Amniotic epithelial cell (primary cell): ENCODE data around the gene RAB40C.

Experiments used
- DNase-seq: peaks from one replicate; pipeline ENCODE4 v3.0.0-alpha.2; 2010; ENCODE audit warnings: low read depth

The RAB40C gene

GRCh38 chr16:617855-618254 lies 28.0 kb downstream of the RAB40C start:
- DNase-seq, result no peak

- no peak for DNase-seq
These were observed 29.7 kb downstream of the RAB40C start for GRCh38 chr16:619476-620100.

GRCh38 chr16:620700-621525 lies 31.0 kb downstream of the RAB40C start:
- DNase-seq, result no peak

DNA sequence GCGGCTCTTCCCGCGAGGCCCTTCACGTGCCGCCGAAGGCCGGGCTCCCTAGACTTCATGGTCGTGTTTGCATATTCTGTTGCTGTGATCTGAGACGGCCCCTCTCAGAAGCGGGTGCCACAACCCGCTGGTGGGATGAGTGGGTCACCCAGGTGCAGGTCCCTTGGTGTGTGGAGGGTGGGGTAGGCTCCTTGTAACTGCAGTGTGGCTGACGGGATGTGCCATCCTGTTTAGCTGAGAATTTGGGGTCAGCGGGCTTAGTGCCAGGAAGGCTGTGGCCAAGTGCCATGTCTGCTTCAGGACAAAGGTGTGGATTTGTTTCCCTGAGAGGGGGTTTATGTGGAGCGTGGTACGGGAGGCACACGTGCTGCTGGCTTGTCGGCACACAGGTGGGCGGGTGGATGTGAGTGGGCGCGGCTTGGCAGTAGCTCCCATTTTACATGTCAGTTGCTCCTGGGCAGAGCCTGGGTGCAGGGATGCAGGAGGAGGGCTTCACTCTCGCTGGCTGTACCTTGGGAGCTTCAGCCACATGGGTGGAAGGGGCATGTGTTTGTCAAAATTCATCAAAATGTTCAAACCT lies 31.8 kb downstream of the RAB40C start:
- DNase-seq, result no peak

DNA sequence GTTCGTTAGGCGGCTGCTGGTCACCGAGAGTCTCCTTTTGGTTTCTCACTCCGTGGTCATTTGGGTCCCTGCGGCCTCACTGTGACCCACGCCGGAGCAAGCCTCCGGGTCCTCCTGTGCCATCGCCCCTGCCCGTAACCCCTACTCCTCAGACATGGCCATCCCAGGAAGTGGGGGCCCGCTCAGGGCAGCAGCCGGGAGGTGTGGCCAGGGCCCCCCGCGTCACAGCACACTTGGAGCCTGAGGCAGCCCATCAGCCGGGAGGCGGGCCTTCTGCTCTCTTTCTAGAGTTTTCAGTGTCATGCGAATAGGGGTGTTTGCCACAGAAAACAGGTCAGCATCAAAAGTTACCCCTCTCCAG lies 33.0 kb downstream of the RAB40C start:
- no peak for DNase-seq

DNA sequence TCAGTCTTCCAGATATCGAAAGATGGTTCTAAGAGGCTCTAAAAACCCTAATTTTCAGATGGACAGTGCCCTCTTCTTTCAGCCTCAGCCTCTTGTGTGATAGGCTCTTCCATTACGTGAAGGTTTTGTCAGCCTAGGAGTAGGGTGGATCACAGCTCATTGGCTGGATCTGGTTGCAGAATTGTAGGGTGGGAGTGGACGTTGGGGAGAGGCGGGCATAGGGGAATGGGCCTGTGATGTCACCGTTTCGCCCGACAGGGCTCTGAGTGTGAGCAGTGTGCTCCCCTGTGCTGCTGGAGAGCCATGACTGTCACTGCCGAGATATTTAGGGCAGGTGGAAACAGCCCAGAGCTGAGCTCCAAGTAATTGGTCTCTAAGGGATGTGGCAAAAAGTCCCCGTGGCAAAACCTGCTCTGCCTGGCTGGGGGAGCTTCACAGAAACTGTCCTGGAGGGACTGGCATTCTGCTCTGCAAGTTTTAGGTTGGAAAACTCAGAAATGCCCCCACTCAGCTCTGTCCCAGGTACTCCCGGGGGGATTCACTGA lies 34.7 kb downstream of the RAB40C start:
- DNase-seq, result no peak

DNA sequence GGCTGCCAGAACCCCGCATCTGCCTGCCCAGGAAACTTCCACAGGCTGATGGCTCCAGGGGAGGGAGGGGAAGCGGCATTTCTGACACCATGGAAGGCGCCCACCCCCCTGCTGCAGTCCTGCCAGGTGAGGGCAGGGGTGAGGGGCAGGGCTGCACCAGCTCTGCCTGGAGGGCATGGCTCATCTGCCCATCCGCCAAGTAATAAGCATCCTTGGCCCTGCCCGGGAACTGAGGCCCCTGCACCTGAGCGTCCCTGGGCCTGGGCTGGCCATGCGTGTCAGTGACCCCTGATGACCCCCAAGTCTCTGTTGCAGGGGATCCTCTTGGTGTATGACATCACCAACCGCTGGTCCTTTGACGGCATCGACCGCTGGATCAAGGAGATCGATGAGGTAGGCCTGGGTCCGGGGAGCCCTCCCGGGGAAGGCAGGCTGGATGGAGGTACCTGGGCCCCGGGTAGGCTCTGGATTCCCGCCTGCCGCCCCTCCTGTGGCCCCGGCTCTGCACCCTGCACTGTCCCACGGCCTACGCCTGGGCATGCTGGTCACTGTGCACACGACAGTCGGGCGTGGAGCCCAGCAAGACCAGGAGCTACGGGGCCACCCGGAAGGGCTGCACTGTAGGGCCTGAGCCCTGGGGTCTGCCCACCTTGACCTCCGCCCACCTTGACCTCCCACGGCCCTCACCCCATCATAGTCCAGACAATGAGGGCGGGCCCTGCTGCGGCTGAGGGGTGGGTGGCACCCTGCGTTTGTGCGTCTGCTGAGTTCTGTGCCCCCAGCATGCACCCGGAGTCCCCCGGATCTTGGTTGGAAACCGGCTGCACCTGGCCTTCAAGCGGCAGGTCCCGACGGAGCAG lies 35.5 kb downstream of the RAB40C start:
- DNase-seq, result no peak

DNA sequence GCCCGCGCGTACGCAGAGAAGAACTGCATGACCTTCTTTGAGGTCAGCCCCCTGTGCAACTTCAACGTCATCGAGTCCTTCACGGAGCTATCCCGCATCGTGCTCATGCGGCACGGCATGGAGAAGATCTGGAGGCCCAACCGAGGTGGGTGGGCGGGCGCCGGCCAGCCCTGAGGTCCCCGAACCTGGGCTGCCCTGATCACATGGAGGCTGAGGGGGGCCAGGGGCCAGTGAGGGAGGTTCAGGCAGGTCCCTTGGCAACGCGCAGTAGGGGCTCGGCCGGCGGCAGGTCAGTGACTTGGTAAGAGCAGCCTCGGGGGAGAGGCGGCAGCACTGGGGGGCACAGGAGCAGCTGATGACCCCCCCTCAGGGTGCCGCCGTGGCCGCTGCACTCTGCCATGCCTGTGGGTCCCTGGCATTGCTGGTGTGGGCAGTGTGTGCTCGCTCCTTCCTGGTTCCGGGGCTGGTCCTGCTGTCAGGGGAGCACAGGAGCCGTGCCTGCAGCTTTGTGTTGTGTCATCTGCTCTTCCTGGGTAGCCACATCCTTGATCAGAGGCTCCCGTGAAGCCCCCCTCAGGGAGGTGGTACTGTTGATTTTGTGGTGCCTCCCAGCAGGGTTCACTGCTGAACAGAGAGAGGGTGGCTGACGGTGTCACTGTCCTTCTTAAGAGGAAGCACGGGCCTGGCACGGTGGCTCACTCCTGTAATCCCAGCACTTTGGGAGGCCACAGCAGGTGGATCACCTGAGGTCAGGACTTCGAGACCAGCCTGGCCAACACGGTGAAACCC lies 36.3 kb downstream of the RAB40C start:
- no peak for DNase-seq

DNA sequence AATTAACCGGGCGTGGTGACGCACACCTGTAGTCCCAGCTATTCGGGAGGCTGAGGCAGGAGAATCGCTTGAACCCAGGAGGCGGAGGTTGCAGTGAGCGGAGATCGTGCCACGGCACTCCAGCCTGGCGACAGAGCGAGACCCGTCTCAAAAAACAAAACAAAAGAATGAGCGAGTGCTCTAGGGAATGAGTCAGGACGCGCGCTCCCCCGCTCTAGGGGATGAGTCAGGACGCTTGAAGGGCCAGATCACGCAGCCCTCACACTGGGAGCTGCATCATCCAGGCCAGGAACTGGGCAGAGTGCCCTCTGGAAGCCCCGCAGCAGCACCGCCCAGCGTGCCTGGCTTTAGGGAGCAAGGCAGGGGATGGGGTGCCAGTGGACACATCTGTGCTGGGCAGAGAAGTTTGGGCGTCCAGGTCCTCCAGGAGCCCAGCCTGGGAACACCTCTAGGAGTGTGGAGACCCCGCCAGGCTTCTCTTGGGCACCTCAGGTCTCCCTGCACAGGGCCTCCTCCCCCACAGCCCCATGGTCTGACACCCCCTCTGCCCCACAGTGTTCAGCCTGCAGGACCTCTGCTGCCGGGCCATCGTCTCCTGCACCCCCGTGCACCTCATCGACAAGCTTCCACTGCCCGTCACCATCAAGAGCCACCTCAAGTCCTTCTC lies 37.1 kb downstream of the RAB40C start:
- peak; percentile 95 for DNase-seq

DNA sequence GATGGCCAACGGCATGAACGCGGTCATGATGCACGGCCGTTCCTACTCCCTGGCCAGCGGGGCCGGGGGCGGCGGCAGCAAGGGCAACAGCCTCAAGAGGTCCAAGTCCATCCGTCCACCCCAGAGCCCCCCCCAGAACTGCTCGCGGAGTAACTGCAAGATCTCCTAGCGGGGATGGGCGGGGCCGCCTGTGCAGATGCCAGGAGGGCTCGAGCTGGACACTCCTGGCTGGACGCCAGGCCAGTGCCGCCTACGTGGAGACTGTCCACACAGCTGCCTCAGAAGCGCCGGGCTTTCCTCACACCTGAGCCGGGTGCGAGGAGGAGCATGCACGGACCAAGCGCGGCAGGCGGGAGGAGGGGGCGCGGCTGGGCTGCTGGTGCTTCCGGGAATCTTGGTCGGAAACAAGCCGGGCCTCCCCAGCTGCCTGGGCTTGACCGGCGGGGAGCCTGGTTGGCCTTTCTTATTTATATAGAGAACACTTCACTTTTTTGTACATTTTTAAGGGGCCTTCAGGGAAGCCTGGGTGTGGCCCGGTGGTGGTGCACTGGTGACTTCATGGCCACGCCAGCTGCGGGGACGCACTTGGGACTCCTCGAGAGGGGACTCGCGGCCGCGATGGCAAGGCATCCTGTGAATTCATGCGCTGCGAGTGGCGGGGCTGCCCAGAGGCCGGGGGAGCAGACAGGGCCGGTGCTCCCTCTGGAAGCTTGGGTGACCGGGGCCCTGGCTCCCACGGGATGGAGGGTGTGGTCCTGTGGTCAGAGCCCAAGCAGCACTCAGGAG lies 37.8 kb downstream of the RAB40C start:
- DNase-seq, result peak; percentile 25

DNA sequence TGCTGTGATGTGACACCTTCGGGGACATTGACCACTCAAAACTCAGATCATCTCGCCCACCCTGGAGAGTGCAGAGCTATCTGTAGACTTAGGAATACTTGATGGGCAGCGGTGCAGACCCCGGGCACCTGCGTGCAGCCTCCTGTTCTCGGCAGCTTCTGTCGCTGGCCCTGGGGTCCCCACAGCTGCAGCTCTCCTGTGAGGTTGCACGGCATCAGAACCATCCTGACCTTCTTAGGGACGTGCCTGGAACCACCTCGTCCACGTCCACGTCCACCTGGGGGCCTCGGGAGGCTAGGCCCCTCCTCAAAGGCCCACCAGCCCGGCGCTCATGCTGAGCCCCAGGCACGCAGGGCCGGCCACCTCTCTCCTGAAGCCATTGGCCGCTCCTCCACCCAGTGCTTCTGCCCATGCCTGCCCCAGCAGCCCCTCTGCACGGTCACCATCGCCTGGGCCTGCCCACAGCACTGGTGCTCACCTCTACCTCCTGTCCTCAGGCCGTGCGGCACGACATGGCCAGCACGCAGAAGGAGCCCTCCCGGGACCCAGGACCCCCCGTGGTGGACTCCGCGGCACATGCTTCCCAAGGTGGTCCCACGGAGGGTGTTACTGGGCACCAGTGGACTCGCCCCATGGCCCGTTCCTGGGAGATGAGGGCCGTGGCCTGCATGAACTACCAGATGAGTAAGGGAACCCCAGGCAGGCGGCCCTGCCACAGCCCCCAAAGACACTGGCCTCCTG lies 38.6 kb downstream of the RAB40C start:
- no peak for DNase-seq

DNA sequence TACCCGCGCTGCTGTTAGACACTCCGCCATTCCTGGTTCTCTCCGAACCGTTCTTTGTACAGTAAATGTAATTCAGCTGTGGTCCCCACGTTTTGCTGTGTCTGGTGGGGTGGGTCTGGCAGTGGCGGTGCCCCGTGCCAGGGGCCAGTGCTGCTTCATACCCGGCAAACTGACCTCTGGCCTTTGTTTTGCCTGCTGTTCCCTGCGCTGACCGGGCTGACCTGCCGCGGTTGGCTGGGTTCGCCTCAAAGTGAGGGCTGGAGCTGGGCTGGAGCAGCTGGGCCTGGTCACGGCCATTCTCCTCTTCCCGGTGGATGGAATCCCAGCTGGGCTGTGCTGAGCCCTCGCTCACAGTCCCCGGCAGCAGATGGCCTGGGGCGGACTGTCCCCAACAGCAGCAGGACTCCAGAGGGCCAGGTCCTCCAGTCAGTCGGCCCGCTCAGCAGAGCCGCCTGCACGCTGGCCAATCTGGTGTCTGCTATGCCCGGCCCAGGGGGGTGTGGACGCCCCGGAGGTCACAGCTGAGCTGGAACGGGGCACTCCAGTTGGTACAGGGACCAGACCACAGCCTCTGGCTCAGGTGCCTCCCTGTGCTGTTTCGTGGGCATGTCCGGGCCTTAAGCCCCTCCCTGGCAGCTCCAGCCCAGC lies 39.4 kb downstream of the RAB40C start:
- DNase-seq, result no peak

GRCh38 chr16:629833-630248 lies 40.0 kb downstream of the RAB40C start:
- DNase-seq, result no peak

DNA sequence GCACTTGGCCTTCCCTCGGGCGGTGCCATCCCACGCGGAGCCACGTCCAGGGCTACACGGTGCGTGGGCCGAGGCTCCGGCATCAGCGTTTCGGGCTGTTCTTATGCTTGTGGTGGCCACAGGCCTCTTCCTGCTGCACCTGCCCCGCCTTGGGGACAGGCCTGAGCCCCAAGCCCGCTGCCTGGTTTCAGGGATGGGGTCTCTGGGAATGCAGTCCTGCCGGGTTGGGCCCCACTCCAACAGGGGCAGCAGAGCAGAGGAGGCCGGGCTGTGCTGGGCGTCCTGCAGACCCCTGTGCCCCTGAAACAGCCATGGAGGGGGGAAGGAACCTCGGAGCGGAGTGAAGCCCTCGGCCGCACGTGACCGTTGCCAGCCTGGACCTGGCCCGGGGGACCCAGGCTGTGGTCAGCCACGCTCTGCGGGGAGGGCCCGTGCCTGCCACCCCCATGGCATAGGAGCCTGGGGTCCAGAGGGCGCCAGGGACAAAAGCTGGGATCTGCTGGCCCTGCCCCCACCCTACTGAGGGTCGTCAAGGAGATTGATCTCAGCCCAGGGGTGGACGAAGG lies 40.5 kb downstream of the RAB40C start:
- DNase-seq, result no peak

DNA sequence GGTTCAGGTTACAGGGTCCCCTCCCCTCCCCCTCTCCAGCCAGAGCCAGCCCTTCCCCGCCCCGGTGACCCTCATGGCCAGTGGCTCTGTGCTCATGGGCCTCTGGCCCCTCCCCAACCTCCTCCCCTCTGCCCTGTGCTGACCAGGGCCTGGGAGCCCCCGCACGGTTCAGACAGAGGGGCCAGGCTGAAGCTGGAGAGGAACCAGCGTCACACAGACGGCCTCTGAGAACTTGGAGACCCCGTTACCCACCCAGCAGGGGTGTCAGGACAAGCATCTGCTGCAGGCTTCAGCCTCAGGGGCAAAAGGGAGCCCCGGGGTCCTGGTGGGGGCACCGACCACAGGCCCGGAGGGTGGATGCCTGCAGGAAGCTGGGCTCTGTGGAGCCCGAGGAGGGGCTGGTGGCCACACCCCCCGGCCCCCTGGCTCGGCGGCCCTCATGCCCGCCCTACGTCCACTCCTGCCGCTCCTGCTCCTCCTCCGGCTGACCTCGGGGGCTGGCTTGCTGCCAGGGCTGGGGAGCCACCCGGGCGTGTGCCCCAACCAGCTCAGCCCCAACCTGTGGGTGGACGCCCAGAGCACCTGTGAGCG lies 41.0 kb downstream of the RAB40C start, which contains the start of gene WFIKKN1:
Gene WFIKKN1, plus strand, starts transcription at position 171 of the 591 bp plus-strand sequence. Its CDS starts 269 bp downstream, at position 440.
- DNase-seq, result no peak

- DNase-seq, result no peak
These were observed 42.0 kb downstream of the RAB40C start for GRCh38 chr16:631808-632358.
